Measurements from ENCODE around the gene LYRM4.

The LYRM4 gene

GRCh38 chr6:5133943-5134342 lies 126.8 kb downstream of the LYRM4 start:
- Histone ChIP-seq H3K36me3 (ENCODE audit: low read length) (no peaks in the 10 kb centered on the region), H3K9ac (ENCODE audit: low read length) (no peak overlapping the region), H4K20me1 (ENCODE audit: low read depth, low read length) (no peaks in the 10 kb centered on the region), H2AFZ (ENCODE audit: low read depth, low read length, severe bottlenecking) (no peak overlapping the region), H3K9me2 (replicated peaks; ENCODE audit: insufficient read depth, low read length) (no peaks in the 10 kb centered on the region), H3K4me3 (ENCODE audit: insufficient read depth, low read length, poor library complexity, severe bottlenecking) (no peak overlapping the region), H3K4me2 (ENCODE audit: low read depth, low read length, poor library complexity, severe bottlenecking) (no peak overlapping the region), H3F3A (ENCODE audit: insufficient read depth) (no peaks in the 10 kb centered on the region), H3K27me3 (ENCODE audit: low read length) (no peaks in the 10 kb centered on the region), H3K9me3 (ENCODE audit: insufficient read depth, low read length) (no peaks in the 10 kb centered on the region), H3K79me2 (ENCODE audit: insufficient read depth, low read length) (no peaks in the 10 kb centered on the region), H3K27ac (ENCODE audit: low read depth, low read length) (no peak overlapping the region)
- TF ChIP-seq EZH2phosphoT487 (conservative IDR thresholded peaks at IDR 0.05; ENCODE audit: low read length), result no peak
- TF ChIP-seq, protein P1, sequence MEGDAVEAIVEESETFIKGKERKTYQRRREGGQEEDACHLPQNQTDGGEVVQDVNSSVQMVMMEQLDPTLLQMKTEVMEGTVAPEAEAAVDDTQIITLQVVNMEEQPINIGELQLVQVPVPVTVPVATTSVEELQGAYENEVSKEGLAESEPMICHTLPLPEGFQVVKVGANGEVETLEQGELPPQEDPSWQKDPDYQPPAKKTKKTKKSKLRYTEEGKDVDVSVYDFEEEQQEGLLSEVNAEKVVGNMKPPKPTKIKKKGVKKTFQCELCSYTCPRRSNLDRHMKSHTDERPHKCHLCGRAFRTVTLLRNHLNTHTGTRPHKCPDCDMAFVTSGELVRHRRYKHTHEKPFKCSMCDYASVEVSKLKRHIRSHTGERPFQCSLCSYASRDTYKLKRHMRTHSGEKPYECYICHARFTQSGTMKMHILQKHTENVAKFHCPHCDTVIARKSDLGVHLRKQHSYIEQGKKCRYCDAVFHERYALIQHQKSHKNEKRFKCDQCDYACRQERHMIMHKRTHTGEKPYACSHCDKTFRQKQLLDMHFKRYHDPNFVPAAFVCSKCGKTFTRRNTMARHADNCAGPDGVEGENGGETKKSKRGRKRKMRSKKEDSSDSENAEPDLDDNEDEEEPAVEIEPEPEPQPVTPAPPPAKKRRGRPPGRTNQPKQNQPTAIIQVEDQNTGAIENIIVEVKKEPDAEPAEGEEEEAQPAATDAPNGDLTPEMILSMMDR (IDR thresholded peaks at IDR 0.05; ENCODE audit: insufficient read depth, low read length, poor library complexity, severe bottlenecking), result no peak

DNA sequence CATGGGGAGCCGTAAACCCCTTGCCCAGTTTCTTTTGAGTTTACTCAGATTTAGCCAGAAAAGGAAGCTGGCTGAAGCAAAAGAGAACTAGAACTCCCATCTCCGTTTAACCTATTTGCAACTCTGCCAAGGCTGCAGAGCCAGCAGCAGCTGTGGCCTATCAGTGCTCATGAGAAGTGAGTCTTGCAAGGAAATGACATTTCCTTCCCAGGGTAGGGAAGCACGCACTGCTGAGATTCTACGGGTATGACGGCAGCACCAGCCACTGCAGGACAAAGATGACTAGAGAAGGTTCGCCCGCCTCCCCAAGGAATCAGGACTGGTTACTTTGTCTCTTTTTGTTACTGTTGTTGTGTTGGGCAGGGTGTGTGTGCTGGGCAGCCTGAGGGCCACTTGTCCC lies 128.0 kb downstream of the LYRM4 start:
- no peaks in the 10 kb centered on the region for H3K9me2 ChIP-seq (replicated peaks; ENCODE audit: insufficient read depth, low read length)
- no peaks in the 10 kb centered on the region for H3F3A ChIP-seq (ENCODE audit: insufficient read depth)
- H3K4me3 ChIP-seq (ENCODE audit: insufficient read depth, low read length, poor library complexity, severe bottlenecking), result no peak overlapping the region
- H3K9ac ChIP-seq (ENCODE audit: low read length), result no peak overlapping the region
- no peak overlapping the region for H3K27ac ChIP-seq (ENCODE audit: low read depth, low read length)
- no peaks in the 10 kb centered on the region for H4K20me1 ChIP-seq (ENCODE audit: low read depth, low read length)
- no peak overlapping the region for H2AFZ ChIP-seq (ENCODE audit: low read depth, low read length, severe bottlenecking)
- H3K27me3 ChIP-seq (ENCODE audit: low read length), result no peaks in the 10 kb centered on the region
- H3K36me3 ChIP-seq (ENCODE audit: low read length), result no peaks in the 10 kb centered on the region
- H3K79me2 ChIP-seq (ENCODE audit: insufficient read depth, low read length), result no peaks in the 10 kb centered on the region
- TF ChIP-seq, protein P1 (IDR thresholded peaks at IDR 0.05; ENCODE audit: insufficient read depth, low read length, poor library complexity, severe bottlenecking), result no peak
- TF ChIP-seq EZH2phosphoT487 (conservative IDR thresholded peaks at IDR 0.05; ENCODE audit: low read length), result no peak
- no peaks in the 10 kb centered on the region for H3K9me3 ChIP-seq (ENCODE audit: insufficient read depth, low read length)
- no peak overlapping the region for H3K4me2 ChIP-seq (ENCODE audit: low read depth, low read length, poor library complexity, severe bottlenecking)

DNA sequence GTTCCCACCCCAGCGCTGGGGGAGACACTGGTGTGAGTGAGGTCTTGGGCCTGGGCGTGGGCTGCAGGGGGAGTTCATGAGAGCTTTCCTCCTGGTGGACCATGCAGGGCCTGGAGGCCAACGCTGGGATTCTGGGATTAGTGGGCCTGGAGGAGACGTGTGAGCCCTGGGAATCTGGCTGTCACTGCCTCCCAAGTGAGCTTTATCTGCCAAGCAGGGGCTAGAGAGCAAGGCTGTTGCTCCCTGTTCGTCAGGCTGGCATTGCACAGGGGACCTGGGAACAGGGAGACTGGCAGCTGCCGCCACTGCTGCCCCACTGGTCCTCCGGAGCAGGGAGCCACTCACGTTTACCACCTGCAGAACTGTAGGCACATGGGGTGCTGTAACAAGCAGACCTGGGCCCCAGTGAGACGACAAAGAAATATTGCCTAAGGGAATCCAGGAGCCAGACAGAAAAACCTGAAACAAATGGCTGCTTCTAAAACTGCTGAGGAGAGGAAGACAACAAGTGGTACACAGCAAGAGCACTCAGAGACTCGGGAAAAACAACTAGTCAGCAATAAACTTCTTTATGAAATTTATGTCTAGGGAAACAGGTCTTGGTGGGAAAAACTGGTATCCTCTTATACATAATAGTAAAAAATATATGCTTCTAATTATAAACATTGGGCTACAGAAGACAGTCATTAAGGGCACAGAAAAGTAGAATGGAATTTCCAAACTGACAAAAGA lies 130.4 kb downstream of the LYRM4 start:
- H4K20me1 ChIP-seq (ENCODE audit: low read depth, low read length), result no peaks in the 10 kb centered on the region
- H3K36me3 ChIP-seq (ENCODE audit: low read length), result no peaks in the 10 kb centered on the region
- no peak overlapping the region for H3K4me2 ChIP-seq (ENCODE audit: low read depth, low read length, poor library complexity, severe bottlenecking)
- no peaks in the 10 kb centered on the region for H3F3A ChIP-seq (ENCODE audit: insufficient read depth)
- no peaks in the 10 kb centered on the region for H3K79me2 ChIP-seq (ENCODE audit: insufficient read depth, low read length)
- no peaks in the 10 kb centered on the region for H3K9me3 ChIP-seq (ENCODE audit: insufficient read depth, low read length)
- no peaks in the 10 kb centered on the region for H3K9me2 ChIP-seq (replicated peaks; ENCODE audit: insufficient read depth, low read length)
- H3K9ac ChIP-seq (ENCODE audit: low read length), result no peak overlapping the region
- no peak overlapping the region for H3K27ac ChIP-seq (ENCODE audit: low read depth, low read length)
- no peak overlapping the region for H3K4me3 ChIP-seq (ENCODE audit: insufficient read depth, low read length, poor library complexity, severe bottlenecking)
- no peak for TF ChIP-seq EZH2phosphoT487 (conservative IDR thresholded peaks at IDR 0.05; ENCODE audit: low read length)
- TF ChIP-seq, protein P1 (IDR thresholded peaks at IDR 0.05; ENCODE audit: insufficient read depth, low read length, poor library complexity, severe bottlenecking), result no peak
- H2AFZ ChIP-seq (ENCODE audit: low read depth, low read length, severe bottlenecking), result no peak overlapping the region
- no peaks in the 10 kb centered on the region for H3K27me3 ChIP-seq (ENCODE audit: low read length)

Data from SU-DHL-6 (cell line).